Mesenchymal stem cell (in vitro differentiated cells and primary cell): Measurements from ENCODE around the gene NOG.

ENCODE experiments used
- DNase-seq: peaks from one replicate; pipeline ENCODE4 v3.0.0-alpha.2; 2013
- H2AFZ ChIP-seq: one replicate; pipeline ENCODE4 v1.6.1; 2013; ENCODE audit warnings: low read depth, mild to moderate bottlenecking, control low read depth, inconsistent platforms, low read length, moderate library complexity
- H2AK5ac ChIP-seq: 2 replicates; pipeline ENCODE4 v1.6.1; 2013; ENCODE audit warnings: low read length, moderate library complexity, mild to moderate bottlenecking, inconsistent platforms; ENCODE audit not compliant: severe bottlenecking
- H2BK120ac ChIP-seq: one replicate; pipeline ENCODE4 v1.6.1; 2013; ENCODE audit warnings: low read depth, mild to moderate bottlenecking, inconsistent platforms, low read length, moderate library complexity
- H2BK12ac ChIP-seq, 2 experiments: one replicate each; pipeline ENCODE4 v1.6.1; 2013; ENCODE audit warnings: inconsistent platforms in 2 of 2, low read length in 2 of 2, mild to moderate bottlenecking in 2 of 2, moderate library complexity in 2 of 2, control low read depth in 1 of 2
- H2BK15ac ChIP-seq: one replicate; pipeline ENCODE4 v1.6.1; 2013; ENCODE audit warnings: mild to moderate bottlenecking, low read depth, inconsistent platforms; ENCODE audit not compliant: poor library complexity, severe bottlenecking
- H2BK5ac ChIP-seq: 2 replicates; pipeline ENCODE4 v1.6.1; 2013; ENCODE audit warnings: low read depth, mild to moderate bottlenecking, low read length, control low read depth, inconsistent platforms; ENCODE audit not compliant: poor library complexity, severe bottlenecking
- H3K14ac ChIP-seq, 2 experiments: one replicate each; pipeline ENCODE4 v1.6.1; 2013; ENCODE audit warnings: inconsistent platforms in 2 of 2, low read length in 2 of 2, control low read depth in 1 of 2, mild to moderate bottlenecking in 1 of 2, moderate library complexity in 1 of 2
- H3K18ac ChIP-seq, 2 experiments: one replicate each; pipeline ENCODE4 v1.6.1; 2013; ENCODE audit warnings: inconsistent platforms in 2 of 2, low read length in 2 of 2, control low read depth in 1 of 2, low read depth in 1 of 2, mild to moderate bottlenecking in 1 of 2
- H3K23ac ChIP-seq, 2 experiments: one replicate each; pipeline ENCODE4 v1.6.1; 2013; ENCODE audit warnings: inconsistent platforms in 2 of 2, low read length in 2 of 2, mild to moderate bottlenecking in 2 of 2, moderate library complexity in 2 of 2, control low read depth in 1 of 2
- H3K27ac ChIP-seq: 2 replicates; pipeline ENCODE4 v1.5.1; 2013; ENCODE audit warnings: mild to moderate bottlenecking, moderate library complexity, low read length, control low read depth, inconsistent platforms; ENCODE audit not compliant: poor library complexity, severe bottlenecking
- H3K27me3 ChIP-seq, 2 experiments: 2 replicates each; pipeline versions ENCODE4 v1.6.1 to v1.7.0; 2013; ENCODE audit warnings: low read length in 2 of 2, mild to moderate bottlenecking in 2 of 2, moderate library complexity in 2 of 2, control low read depth in 1 of 2, inconsistent platforms in 1 of 2; ENCODE audit not compliant: control insufficient read depth in 1 of 2, insufficient read depth in 1 of 2
- H3K36me3 ChIP-seq, 2 experiments: 2 replicates each; pipeline versions ENCODE4 v1.6.1 to v1.7.0; 2013; ENCODE audit warnings: low read length in 2 of 2, control low read depth in 1 of 2, inconsistent platforms in 1 of 2, low read depth in 1 of 2, mild to moderate bottlenecking in 1 of 2; ENCODE audit not compliant: insufficient read depth in 2 of 2, control insufficient read depth in 1 of 2
- H3K4ac ChIP-seq, 2 experiments: one replicate each; pipeline ENCODE4 v1.6.1; 2013; ENCODE audit warnings: inconsistent platforms in 2 of 2, low read length in 2 of 2, mild to moderate bottlenecking in 2 of 2, moderate library complexity in 2 of 2, control low read depth in 1 of 2, low read depth in 1 of 2
- H3K4me1 ChIP-seq: 2 replicates; pipeline ENCODE4 v1.6.1; 2013; ENCODE audit warnings: low read depth, low read length, control low read depth; ENCODE audit not compliant: control insufficient read depth, insufficient read depth
- H3K4me2 ChIP-seq: 2 replicates; pipeline ENCODE4 v1.6.1; 2013; ENCODE audit warnings: low read length, mild to moderate bottlenecking, inconsistent platforms; ENCODE audit not compliant: poor library complexity, severe bottlenecking
- H3K4me3 ChIP-seq, 2 experiments: 2 replicates each; pipeline versions ENCODE4 v1.5.1 to v1.7.0; 2013; ENCODE audit warnings: low read length in 2 of 2, mild to moderate bottlenecking in 2 of 2, control low read depth in 1 of 2, low read depth in 1 of 2; ENCODE audit not compliant: insufficient read depth in 1 of 2
- H3K79me1 ChIP-seq: replicated peaks from 2 replicates; pipeline ENCODE4 v1.6.1; 2013; ENCODE audit warnings: mild to moderate bottlenecking, control low read depth, low read length, inconsistent platforms; ENCODE audit not compliant: poor library complexity, severe bottlenecking
- H3K9ac ChIP-seq: 2 replicates; pipeline ENCODE4 v1.7.0; 2013; ENCODE audit warnings: mild to moderate bottlenecking, low read length, moderate library complexity
- H3K9me3 ChIP-seq: 2 replicates; pipeline ENCODE4 v1.7.0; 2013; ENCODE audit warnings: mild to moderate bottlenecking, low read length; ENCODE audit not compliant: control insufficient read depth
- H4K8ac ChIP-seq: one replicate; pipeline ENCODE4 v1.6.1; 2013; ENCODE audit warnings: inconsistent platforms, mild to moderate bottlenecking, low read length, moderate library complexity
- H4K91ac ChIP-seq: one replicate; pipeline ENCODE4 v1.6.1; 2013; ENCODE audit warnings: mild to moderate bottlenecking, low read length, inconsistent platforms
- WGBS: methylation state at CpG from one replicate; pipeline ENCODE4 v1.1.7; 2013; ENCODE audit warnings: mixed read lengths; 5-methylcytosine and 5-hydroxymethylcytosine counted together

NOG gene

DNA sequence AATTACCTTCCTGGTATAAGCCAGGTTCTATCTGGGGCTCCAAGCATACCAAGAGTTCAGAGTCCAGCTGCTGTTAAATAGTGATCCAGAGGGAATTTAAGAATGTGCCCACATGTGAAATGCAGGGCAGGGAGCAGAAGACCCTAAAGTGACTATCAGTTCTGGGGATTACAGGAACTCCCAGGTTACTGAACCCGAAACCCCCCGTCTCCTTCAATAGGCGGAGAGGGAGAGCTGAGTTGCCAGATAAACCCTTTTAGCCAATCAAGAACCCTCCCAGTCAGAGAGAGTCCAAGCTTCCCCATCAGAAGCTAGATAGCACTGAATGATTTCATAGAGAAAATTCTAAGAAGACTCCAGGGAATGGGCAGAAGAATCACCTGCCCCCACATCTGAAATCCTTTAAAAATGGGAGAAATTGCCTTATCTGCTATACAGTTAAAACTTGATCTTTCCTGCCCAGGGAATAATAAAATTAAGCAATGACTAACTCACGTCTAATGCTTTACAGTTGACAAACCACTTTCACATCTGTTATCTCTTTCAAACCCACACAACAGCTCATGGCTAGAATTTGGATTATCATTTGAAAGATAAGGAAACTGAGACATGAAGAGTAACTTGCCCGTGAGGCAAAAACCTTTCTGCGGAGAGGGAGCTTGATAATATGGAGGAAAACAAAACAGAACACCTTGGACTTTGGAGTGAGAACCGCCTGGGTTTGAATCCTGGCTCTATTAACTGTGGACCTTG lies 10.2 kb downstream of the NOG start:
- Histone ChIP-seq H2BK5ac (no peak overlapping the region), H3K4me3 (no peak overlapping the region), H3K9me3 (no peaks in the 10 kb centered on the region), H4K91ac (no peak overlapping the region), H3K36me3 (no peaks in the 10 kb centered on the region), H3K4ac (no peak overlapping the region), H3K14ac (no peak overlapping the region), H2AFZ (no peak overlapping the region), H3K9ac (no peak overlapping the region), H2BK12ac (no peak overlapping the region), H3K4me2 (no peak overlapping the region), H3K27me3 (peaks cover 15 to 37% of the 10 kb centered on the region in 2 experiments), H3K79me1 (no peaks in the 10 kb centered on the region), H3K27ac (no peak overlapping the region), H3K18ac (no peak overlapping the region), H4K8ac (no peak overlapping the region), H3K23ac (no peak overlapping the region), H2BK120ac (no peak overlapping the region), H2BK15ac (no peak overlapping the region), H3K4me1 (no peaks in the 10 kb centered on the region), H2AK5ac (no peak overlapping the region)
- no peak for DNase-seq
- 84% methylated on average over 5 of the region's 7 CpGs for WGBS

DNA sequence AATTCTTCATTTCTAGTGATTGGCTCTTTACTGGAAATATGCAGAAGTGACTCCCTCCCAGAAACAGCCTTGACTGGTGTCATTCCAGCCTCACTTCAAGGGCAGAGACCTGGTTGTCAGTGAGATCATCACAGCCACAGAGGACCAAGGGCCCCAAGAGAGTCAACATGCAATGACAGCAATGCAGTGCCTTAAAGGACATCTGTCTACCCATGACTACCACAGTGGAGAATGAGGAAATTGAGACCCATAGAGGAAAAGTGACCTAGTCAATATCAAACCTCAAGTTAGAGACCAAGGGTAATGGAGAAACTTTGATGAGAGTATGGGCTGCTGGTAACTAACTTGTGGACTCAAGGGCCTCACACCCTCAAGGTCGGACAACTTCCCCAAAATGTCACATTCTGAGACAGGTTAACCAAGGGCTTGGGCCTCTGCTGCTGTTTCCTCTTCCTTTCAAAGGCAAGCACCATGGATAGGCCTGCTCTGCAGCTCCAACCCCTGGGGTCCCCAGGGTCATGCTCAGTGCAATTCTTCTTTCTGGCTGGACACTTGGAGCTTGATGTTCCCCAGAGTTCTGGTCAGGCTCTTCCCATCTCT lies 11.3 kb downstream of the NOG start:
- Histone ChIP-seq H3K27me3 (peaks cover 15 to 32% of the 10 kb centered on the region in 2 experiments), H3K9me3 (no peaks in the 10 kb centered on the region), H4K8ac (no peak overlapping the region), H3K14ac (no peak overlapping the region), H2BK5ac (no peak overlapping the region), H3K23ac (no peak overlapping the region), H2AK5ac (no peak overlapping the region), H3K4me2 (no peak overlapping the region), H2AFZ (no peak overlapping the region), H2BK15ac (no peak overlapping the region), H3K18ac (no peak overlapping the region), H4K91ac (no peak overlapping the region), H2BK120ac (no peak overlapping the region), H2BK12ac (no peak overlapping the region), H3K27ac (no peak overlapping the region), H3K4me3 (no peak overlapping the region), H3K4ac (no peak overlapping the region), H3K4me1 (no peaks in the 10 kb centered on the region), H3K9ac (no peak overlapping the region), H3K79me1 (no peaks in the 10 kb centered on the region), H3K36me3 (no peaks in the 10 kb centered on the region)
- no peak for DNase-seq
- WGBS, result 96% methylated on average over 1 of the region's 1 CpG

DNA sequence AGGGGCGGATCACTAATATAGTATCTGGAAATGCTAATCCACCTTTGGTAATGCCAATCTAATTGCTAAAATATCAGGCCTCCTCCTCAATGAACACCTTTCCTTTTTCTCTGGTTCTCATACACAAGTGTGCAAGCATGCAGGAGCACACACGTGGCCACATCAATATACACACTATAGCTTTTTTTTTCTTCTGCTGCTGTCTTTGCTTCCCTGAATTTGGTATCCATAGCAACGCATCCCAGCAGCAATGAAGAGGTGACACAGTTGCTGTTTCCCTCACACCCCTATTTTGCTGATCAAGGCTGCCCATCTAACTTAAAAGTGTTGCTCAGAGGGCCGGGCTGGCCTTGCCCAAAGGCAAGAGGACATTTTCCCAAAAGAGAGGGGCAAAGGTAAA lies 15.4 kb downstream of the NOG start:
- no peak overlapping the region for H4K91ac ChIP-seq
- H3K27me3 ChIP-seq, result peaks cover 15 to 18% of the 10 kb centered on the region in 2 experiments
- no peaks in the 10 kb centered on the region for H3K79me1 ChIP-seq
- no peak overlapping the region for H3K4ac ChIP-seq
- no peak overlapping the region for H3K23ac ChIP-seq
- no peak overlapping the region for H2AFZ ChIP-seq
- H4K8ac ChIP-seq, result no peak overlapping the region
- H2BK5ac ChIP-seq, result no peak overlapping the region
- no peak overlapping the region for H2BK12ac ChIP-seq
- WGBS, result 91% methylated on average over 3 of the region's 4 CpGs
- no peaks in the 10 kb centered on the region for H3K4me1 ChIP-seq
- no peak overlapping the region for H2BK120ac ChIP-seq
- no peaks in the 10 kb centered on the region for H3K9me3 ChIP-seq
- H3K27ac ChIP-seq, result no peak overlapping the region
- H2AK5ac ChIP-seq, result no peak overlapping the region
- no peak overlapping the region for H3K18ac ChIP-seq
- H3K36me3 ChIP-seq, result no peaks in the 10 kb centered on the region
- no peak overlapping the region for H3K9ac ChIP-seq
- no peak overlapping the region for H2BK15ac ChIP-seq
- H3K4me3 ChIP-seq, result no peak overlapping the region
- DNase-seq, result no peak
- H3K4me2 ChIP-seq, result no peak overlapping the region
- H3K14ac ChIP-seq, result no peak overlapping the region

DNA sequence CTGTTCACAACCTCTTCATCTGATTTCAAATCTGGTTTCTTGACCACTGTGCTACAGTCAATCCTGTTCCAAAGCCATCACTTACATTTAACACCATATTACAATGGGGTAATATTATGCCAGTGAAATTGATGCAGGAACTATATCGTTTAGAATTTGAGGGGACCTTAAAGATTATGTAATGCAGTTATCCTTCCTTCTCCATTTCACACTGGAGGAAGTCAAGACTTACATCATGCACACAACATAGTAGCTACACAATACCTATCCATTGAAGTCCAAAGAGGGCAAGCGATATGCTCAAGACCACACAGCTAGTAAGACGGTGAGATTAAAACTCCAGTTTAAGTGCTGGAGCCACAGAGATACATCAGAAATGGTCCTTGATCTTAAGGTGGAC lies 16.8 kb downstream of the NOG start:
- H3K23ac ChIP-seq, result no peak overlapping the region
- H3K79me1 ChIP-seq, result no peaks in the 10 kb centered on the region
- H3K14ac ChIP-seq, result no peak overlapping the region
- H2BK5ac ChIP-seq, result no peak overlapping the region
- DNase-seq, result no peak
- no peak overlapping the region for H2BK12ac ChIP-seq
- no peaks in the 10 kb centered on the region for H3K36me3 ChIP-seq
- no peak overlapping the region for H3K4ac ChIP-seq
- WGBS, result over 99% methylated on average over 3 of the region's 3 CpGs
- no peak overlapping the region for H2AFZ ChIP-seq
- H3K27ac ChIP-seq, result no peak overlapping the region
- peaks cover 10 to 18% of the 10 kb centered on the region in 2 experiments for H3K27me3 ChIP-seq
- no peak overlapping the region for H3K18ac ChIP-seq
- no peaks in the 10 kb centered on the region for H3K9me3 ChIP-seq
- H4K91ac ChIP-seq, result no peak overlapping the region
- no peak overlapping the region for H2BK120ac ChIP-seq
- no peak overlapping the region for H2AK5ac ChIP-seq
- no peak overlapping the region for H3K9ac ChIP-seq
- no peak overlapping the region for H4K8ac ChIP-seq
- no peak overlapping the region for H2BK15ac ChIP-seq
- no peak overlapping the region for H3K4me2 ChIP-seq
- no peak overlapping the region for H3K4me3 ChIP-seq
- no peaks in the 10 kb centered on the region for H3K4me1 ChIP-seq
